Stimulated activated naive CD8-positive, alpha-beta T cell treated with anti-CD3 and anti-CD28 coated beads, Interleukin-15, Interleukin-2, amounts not matched to agents 100 ng/mL and 50 ng/mL, for 24 hours (primary cell): ENCODE data around the gene COL5A1.

ENCODE experiments used
- H3K27ac Mint-ChIP-seq: one replicate; pipeline ENCODE4 v1.8.0; 2021; ENCODE audit warnings: mild to moderate bottlenecking, mixed read lengths
- H3K27me3 Mint-ChIP-seq: one replicate; pipeline ENCODE4 v1.8.0; 2021; ENCODE audit warnings: mixed read lengths
- H3K36me3 Mint-ChIP-seq: one replicate; pipeline ENCODE4 v1.8.0; 2021; ENCODE audit warnings: low read depth, mixed read lengths
- H3K4me1 Mint-ChIP-seq: one replicate; pipeline ENCODE4 v1.8.0; 2021; ENCODE audit warnings: low read depth, mixed read lengths
- H3K4me3 Mint-ChIP-seq: one replicate; pipeline ENCODE4 v1.8.0; 2021; ENCODE audit warnings: mild to moderate bottlenecking, mixed read lengths
- H3K9me3 Mint-ChIP-seq: one replicate; pipeline ENCODE4 v1.8.0; 2021; ENCODE audit warnings: mixed read lengths

COL5A1 gene

DNA sequence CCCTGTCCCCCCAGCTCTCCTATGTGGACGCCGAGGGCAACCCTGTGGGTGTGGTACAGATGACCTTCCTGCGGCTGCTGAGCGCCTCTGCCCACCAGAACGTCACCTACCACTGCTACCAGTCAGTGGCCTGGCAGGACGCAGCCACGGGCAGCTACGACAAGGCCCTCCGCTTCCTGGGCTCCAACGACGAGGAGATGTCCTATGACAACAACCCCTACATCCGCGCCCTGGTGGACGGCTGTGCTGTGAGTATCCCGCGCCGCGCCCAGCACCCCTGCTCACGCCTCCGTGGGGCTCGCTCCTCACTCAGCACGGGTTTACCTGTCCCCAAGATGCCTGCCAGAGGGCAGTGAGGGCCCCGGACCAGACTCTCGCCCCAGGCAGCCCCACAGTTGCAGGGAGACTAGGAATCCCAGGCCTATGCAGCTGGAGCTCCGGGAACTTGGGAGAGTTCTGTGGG, 193.4 kb downstream of the COL5A1 start:
- Mint-ChIP-seq H3K27me3 (no peaks in the 10 kb centered on the region), H3K9me3 (no peaks in the 10 kb centered on the region), H3K4me1 (no peaks in the 10 kb centered on the region), H3K36me3 (no peaks in the 10 kb centered on the region), H3K27ac (no peak overlapping the region), H3K4me3 (no peak overlapping the region)

DNA sequence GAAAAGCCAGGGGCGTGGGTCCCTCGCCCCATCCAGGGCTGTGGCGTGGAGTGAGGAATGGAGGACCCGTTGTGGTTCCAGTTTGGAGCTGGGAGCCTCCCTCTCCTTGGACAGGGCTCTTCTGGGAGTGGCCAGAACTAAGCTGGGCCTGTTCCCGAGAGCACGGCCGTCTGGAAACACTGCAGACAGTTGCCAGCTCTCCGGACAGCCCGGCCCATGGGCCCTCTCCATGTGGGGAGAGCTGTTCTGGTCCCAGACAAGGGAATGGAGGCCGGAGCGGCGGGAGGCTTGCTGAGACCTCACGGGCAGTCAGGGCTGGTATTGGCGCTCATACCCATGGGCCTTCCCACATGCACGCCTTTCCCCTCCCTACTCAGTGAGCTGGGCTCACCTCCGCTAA, 193.8 kb downstream of the COL5A1 start:
- H3K4me1 Mint-ChIP-seq, result no peaks in the 10 kb centered on the region
- no peaks in the 10 kb centered on the region for H3K27me3 Mint-ChIP-seq
- H3K27ac Mint-ChIP-seq, result no peak overlapping the region
- no peak overlapping the region for H3K4me3 Mint-ChIP-seq
- H3K9me3 Mint-ChIP-seq, result no peaks in the 10 kb centered on the region
- no peaks in the 10 kb centered on the region for H3K36me3 Mint-ChIP-seq

GRCh38 chr9:134835987-134836386, 194.4 kb downstream of the COL5A1 start:
- H3K4me3 Mint-ChIP-seq, result no peak overlapping the region
- no peaks in the 10 kb centered on the region for H3K9me3 Mint-ChIP-seq
- no peak overlapping the region for H3K27ac Mint-ChIP-seq
- H3K36me3 Mint-ChIP-seq, result no peaks in the 10 kb centered on the region
- H3K4me1 Mint-ChIP-seq, result no peaks in the 10 kb centered on the region
- no peaks in the 10 kb centered on the region for H3K27me3 Mint-ChIP-seq

- H3K4me3 Mint-ChIP-seq, result no peak overlapping the region
- H3K4me1 Mint-ChIP-seq, result no peaks in the 10 kb centered on the region
- H3K9me3 Mint-ChIP-seq, result no peaks in the 10 kb centered on the region
- no peaks in the 10 kb centered on the region for H3K36me3 Mint-ChIP-seq
- no peaks in the 10 kb centered on the region for H3K27me3 Mint-ChIP-seq
- no peak overlapping the region for H3K27ac Mint-ChIP-seq
Observed at GRCh38 chr9:134836406-134836970, 194.9 kb downstream of the COL5A1 start.

- no peaks in the 10 kb centered on the region for H3K9me3 Mint-ChIP-seq
- no peaks in the 10 kb centered on the region for H3K4me1 Mint-ChIP-seq
- no peaks in the 10 kb centered on the region for H3K27me3 Mint-ChIP-seq
- no peak overlapping the region for H3K4me3 Mint-ChIP-seq
- H3K27ac Mint-ChIP-seq, result no peak overlapping the region
- H3K36me3 Mint-ChIP-seq, result no peaks in the 10 kb centered on the region
Observed at GRCh38 chr9:134837529-134837928, 195.9 kb downstream of the COL5A1 start.

- no peak overlapping the region for H3K4me3 Mint-ChIP-seq
- H3K27me3 Mint-ChIP-seq, result no peaks in the 10 kb centered on the region
- no peaks in the 10 kb centered on the region for H3K9me3 Mint-ChIP-seq
- H3K4me1 Mint-ChIP-seq, result no peaks in the 10 kb centered on the region
- H3K36me3 Mint-ChIP-seq, result no peaks in the 10 kb centered on the region
- no peak overlapping the region for H3K27ac Mint-ChIP-seq
Observed at GRCh38 chr9:134838651-134839454, 197.2 kb downstream of the COL5A1 start.

DNA sequence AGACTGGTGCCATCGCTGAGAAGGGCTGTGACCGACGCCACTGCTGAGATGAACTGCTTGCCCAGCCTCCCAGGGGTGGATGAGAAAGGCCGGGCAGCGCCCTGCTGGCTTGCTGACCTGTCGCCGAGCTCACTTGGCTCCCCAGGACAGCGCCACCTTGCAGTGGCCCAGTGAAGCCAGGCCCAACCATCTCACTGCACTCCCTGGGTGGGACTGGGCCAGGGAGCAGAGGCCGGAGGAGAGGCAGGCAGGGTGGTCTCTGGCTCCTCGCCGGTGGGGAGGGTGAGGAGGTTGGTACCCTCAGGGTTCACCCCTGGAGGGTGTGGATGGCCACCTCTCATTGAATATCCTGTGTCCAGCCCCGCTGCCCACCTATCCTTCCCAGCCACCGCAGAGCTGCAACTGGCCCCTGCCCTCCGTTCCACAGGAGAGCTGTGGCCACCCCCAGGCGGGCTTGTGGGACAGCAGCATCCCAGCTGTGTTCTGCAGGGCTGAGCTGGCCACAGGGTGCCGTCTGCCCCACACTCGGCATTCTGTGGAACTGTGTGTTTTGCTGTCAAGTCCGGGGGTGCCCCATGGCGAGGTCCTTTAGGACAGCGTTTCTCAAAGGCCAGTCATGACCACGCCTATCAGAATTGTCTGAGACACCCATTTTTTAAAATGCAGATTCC, 198.0 kb downstream of the COL5A1 start:
- Mint-ChIP-seq H3K4me1 (no peaks in the 10 kb centered on the region), H3K36me3 (no peaks in the 10 kb centered on the region), H3K27me3 (no peaks in the 10 kb centered on the region), H3K27ac (no peak overlapping the region), H3K9me3 (no peaks in the 10 kb centered on the region), H3K4me3 (no peak overlapping the region)

- H3K27me3 Mint-ChIP-seq, result no peaks in the 10 kb centered on the region
- no peak overlapping the region for H3K27ac Mint-ChIP-seq
- H3K4me3 Mint-ChIP-seq, result no peak overlapping the region
- H3K4me1 Mint-ChIP-seq, result no peaks in the 10 kb centered on the region
- no peaks in the 10 kb centered on the region for H3K36me3 Mint-ChIP-seq
- no peaks in the 10 kb centered on the region for H3K9me3 Mint-ChIP-seq
Observed at GRCh38 chr9:134840511-134840910, 198.9 kb downstream of the COL5A1 start.

DNA sequence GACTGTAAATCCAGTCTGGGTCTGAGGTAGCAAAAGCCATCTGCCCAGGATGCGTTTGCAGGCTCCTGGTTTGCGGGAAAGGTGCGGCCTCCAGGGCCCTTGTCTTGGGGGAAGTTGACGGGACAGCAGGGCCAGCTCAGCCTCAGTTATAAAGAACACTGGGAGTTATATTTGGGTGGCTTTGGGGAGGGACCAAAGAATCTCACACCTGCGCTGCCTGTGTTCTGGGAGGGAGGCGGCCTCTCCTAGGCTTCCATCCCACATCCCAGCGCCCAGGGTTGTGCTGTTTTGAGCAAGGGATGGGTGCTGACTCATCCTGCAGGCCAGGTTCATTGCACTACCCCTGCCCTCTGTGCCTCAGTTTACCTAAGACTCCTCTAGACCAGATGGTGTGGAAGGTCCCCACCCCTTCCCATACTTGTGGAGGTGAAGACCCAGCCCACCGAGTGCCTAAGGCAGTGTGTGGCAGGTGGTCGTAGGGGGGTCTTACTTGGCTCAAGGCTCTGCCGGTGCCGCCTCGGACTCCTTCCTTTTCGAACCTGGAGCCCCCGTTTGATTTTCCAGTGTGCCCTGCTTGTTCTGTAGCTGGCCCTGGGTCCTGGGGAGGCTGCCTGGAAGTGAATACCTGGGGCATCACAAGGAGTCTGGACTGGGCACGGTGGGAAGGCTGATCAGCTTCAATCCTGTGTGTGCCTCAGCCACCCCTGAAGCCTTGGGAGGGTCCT, 199.7 kb downstream of the COL5A1 start:
- H3K27me3 Mint-ChIP-seq, result no peaks in the 10 kb centered on the region
- no peaks in the 10 kb centered on the region for H3K36me3 Mint-ChIP-seq

GRCh38 chr9:134842321-134842720, 200.7 kb downstream of the COL5A1 start:
- Mint-ChIP-seq H3K36me3 (no peaks in the 10 kb centered on the region), H3K4me1 (no peaks in the 10 kb centered on the region), H3K4me3 (no peak overlapping the region), H3K27ac (no peak overlapping the region), H3K27me3 (no peaks in the 10 kb centered on the region), H3K9me3 (no peaks in the 10 kb centered on the region)

More for the DNA sequence above, 199.7 kb downstream of the COL5A1 start:
- Mint-ChIP-seq H3K27ac (no peak overlapping the region), H3K4me3 (no peak overlapping the region), H3K4me1 (no peaks in the 10 kb centered on the region), H3K9me3 (no peaks in the 10 kb centered on the region)

GRCh38 chr9:134843740-134844139, 202.1 kb downstream of the COL5A1 start:
- no peaks in the 10 kb centered on the region for H3K36me3 Mint-ChIP-seq
- no peaks in the 10 kb centered on the region for H3K4me1 Mint-ChIP-seq
- no peak overlapping the region for H3K27ac Mint-ChIP-seq
- no peak overlapping the region for H3K4me3 Mint-ChIP-seq
- no peaks in the 10 kb centered on the region for H3K9me3 Mint-ChIP-seq
- no peaks in the 10 kb centered on the region for H3K27me3 Mint-ChIP-seq

- H3K4me3 Mint-ChIP-seq, result no peak overlapping the region
- H3K27ac Mint-ChIP-seq, result no peak overlapping the region
- H3K27me3 Mint-ChIP-seq, result no peaks in the 10 kb centered on the region
- H3K9me3 Mint-ChIP-seq, result no peaks in the 10 kb centered on the region
- no peaks in the 10 kb centered on the region for H3K36me3 Mint-ChIP-seq
- H3K4me1 Mint-ChIP-seq, result no peaks in the 10 kb centered on the region
Observed at GRCh38 chr9:134844821-134845220, 203.2 kb downstream of the COL5A1 start.

- no peak overlapping the region for H3K27ac Mint-ChIP-seq
- H3K27me3 Mint-ChIP-seq, result no peaks in the 10 kb centered on the region
- H3K4me3 Mint-ChIP-seq, result no peak overlapping the region
- H3K9me3 Mint-ChIP-seq, result no peaks in the 10 kb centered on the region
- H3K36me3 Mint-ChIP-seq, result no peaks in the 10 kb centered on the region
- H3K4me1 Mint-ChIP-seq, result no peaks in the 10 kb centered on the region
Observed at GRCh38 chr9:134846187-134846586, 204.6 kb downstream of the COL5A1 start.

DNA sequence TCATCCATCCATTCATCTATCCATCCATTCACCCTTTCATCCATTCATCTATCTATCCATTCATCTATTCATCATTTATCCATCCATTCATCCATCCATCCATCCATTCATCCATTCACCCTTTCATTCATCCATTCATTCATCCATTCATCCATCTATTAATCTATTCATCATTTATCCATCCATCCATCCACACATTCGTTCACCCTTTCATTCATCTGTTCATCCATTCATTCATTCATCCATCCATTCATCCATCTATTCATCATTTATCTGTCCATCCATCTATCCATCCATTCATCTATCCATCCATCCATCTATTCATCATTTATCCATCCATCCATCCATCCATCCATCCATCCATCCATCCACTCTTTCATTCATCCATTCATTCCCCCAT, 205.1 kb downstream of the COL5A1 start:
- Mint-ChIP-seq H3K4me1 (no peaks in the 10 kb centered on the region), H3K4me3 (no peak overlapping the region), H3K36me3 (no peaks in the 10 kb centered on the region), H3K27me3 (no peaks in the 10 kb centered on the region), H3K27ac (no peak overlapping the region), H3K9me3 (no peaks in the 10 kb centered on the region)

DNA sequence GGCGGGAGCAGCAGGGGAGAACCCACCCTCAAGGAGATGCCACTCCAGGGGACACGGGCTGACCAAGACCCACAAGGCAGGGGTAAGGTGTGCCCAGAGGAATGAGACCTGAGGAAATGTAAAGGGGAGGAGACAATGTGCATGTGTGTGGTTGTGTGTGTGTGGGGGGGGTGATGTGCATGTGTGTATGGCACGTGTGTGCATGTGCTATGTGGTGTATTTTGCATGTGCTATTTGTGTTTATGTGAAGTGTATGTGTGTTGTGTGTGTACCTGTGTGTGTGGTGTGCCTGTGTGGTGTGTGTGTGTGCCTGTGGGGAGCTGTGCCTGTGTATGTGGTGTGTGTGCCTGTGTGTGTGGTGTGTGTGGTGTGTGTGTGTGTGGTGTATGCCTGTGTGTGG, 205.5 kb downstream of the COL5A1 start:
- Mint-ChIP-seq H3K4me3 (no peak overlapping the region), H3K9me3 (no peaks in the 10 kb centered on the region)

More for the DNA sequence above, 205.5 kb downstream of the COL5A1 start:
- H3K4me1 Mint-ChIP-seq, result no peaks in the 10 kb centered on the region
- no peak overlapping the region for H3K27ac Mint-ChIP-seq
- no peaks in the 10 kb centered on the region for H3K27me3 Mint-ChIP-seq
- no peaks in the 10 kb centered on the region for H3K36me3 Mint-ChIP-seq
